Ishikawa (cell line): ENCODE measurements around the gene ZNF446.

Experiments
- CEBPB ChIP-seq: IDR thresholded peaks from 2 replicates; pipeline ENCODE4 v1.6.1; 2012
- EGR1 ChIP-seq: IDR thresholded peaks from 2 replicates; pipeline ENCODE4 v1.6.1; 2012
- EP300 ChIP-seq: IDR thresholded peaks from 2 replicates; pipeline ENCODE4 v1.6.1; 2012; ENCODE audit warnings: borderline replicate concordance
- NFIC ChIP-seq: IDR thresholded peaks from 2 replicates; pipeline ENCODE4 v1.6.1; 2012
- REST ChIP-seq: IDR thresholded peaks from 2 replicates; pipeline ENCODE4 v1.6.1; 2012; ENCODE audit warnings: low read depth, mild to moderate bottlenecking
- TAF1 ChIP-seq: IDR thresholded peaks from 2 replicates; pipeline ENCODE4 v1.6.1; 2012; ENCODE audit warnings: low read depth, mild to moderate bottlenecking
- TCF12 ChIP-seq: IDR thresholded peaks from 2 replicates; pipeline ENCODE4 v1.6.1; 2012; ENCODE audit warnings: low read depth
- TEAD4 ChIP-seq: IDR thresholded peaks from 2 replicates; pipeline ENCODE4 v1.6.1; 2012
- USF1 ChIP-seq: IDR thresholded peaks from 2 replicates; pipeline ENCODE4 v1.6.1; 2012
- YY1 ChIP-seq: IDR thresholded peaks from 2 replicates; pipeline ENCODE4 v1.6.1; 2012; ENCODE audit warnings: low read depth
- TF ChIP-seq, protein P1 (sequence below): IDR thresholded peaks from 2 replicates; pipeline ENCODE4 v1.6.1; 2012

- TF ChIP-seq NFIC (no peak), TAF1 (no peak), REST (no peak), USF1 (no peak), EP300 (no peak), EGR1 (no peak), YY1 (no peak), CEBPB (no peak), TCF12 (no peak), TEAD4 (no peak)
- TF ChIP-seq, protein P1, sequence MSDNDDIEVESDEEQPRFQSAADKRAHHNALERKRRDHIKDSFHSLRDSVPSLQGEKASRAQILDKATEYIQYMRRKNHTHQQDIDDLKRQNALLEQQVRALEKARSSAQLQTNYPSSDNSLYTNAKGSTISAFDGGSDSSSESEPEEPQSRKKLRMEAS, result no peak
Observed at GRCh38 chr19:58479736-58480480, 3.8 kb downstream of the ZNF446 start.
